ENCODE measurements around the gene EFCAB12.
A peak's percentile ranks its signal among the peaks of the same experiment; 100 is the strongest.

Gene EFCAB12

GRCh38 chr3:129453732-129454131 lies 25.3 kb upstream of the EFCAB12 start:
- no peaks in the 10 kb centered on the region for H3K9me3 ChIP-seq (replicated peaks in 1 of 2; ENCODE audit: control insufficient read depth in 2 of 2, insufficient read depth in 1 of 2, low read depth in 1 of 2, low read length in 2 of 2)
- no peaks in the 10 kb centered on the region for H3K79me1 ChIP-seq (ENCODE audit: low read depth, low read length)
- WGBS, 2 donors (ENCODE audit: extremely low coverage in 2 of 2, insufficient read length in 2 of 2, insufficient replicate concordance in 1 of 2), result no CpG with 5 or more reads among the region's 1 CpG
- peaks cover 9 to 65% of the 10 kb centered on the region in 2 donors for H3K36me3 ChIP-seq (replicated peaks in 1 of 2; ENCODE audit: control insufficient read depth in 2 of 2, insufficient read depth in 2 of 2, low read length in 2 of 2)
- no peak overlapping the region for H3K14ac ChIP-seq (ENCODE audit: low read length)
- DNase-seq (ENCODE audit: low spot score), result no peak
- H2AFZ ChIP-seq (ENCODE audit: low read length), result no peak overlapping the region
- H3K18ac ChIP-seq (ENCODE audit: low read length), result no peak overlapping the region
- H3K27me3 ChIP-seq (ENCODE audit: control insufficient read depth in 3 of 3, insufficient read depth in 3 of 3, low read depth in 1 of 3, low read length in 3 of 3), result no peaks in the 10 kb centered on the region
- H3K27ac ChIP-seq (replicated peaks; ENCODE audit: low read length), result no peak overlapping the region
- no peak overlapping the region for H2BK5ac ChIP-seq (ENCODE audit: low read length)
- H2BK120ac ChIP-seq (ENCODE audit: low read depth, low read length), result no peak overlapping the region
- H2BK15ac ChIP-seq (ENCODE audit: low read length), result no peak overlapping the region
- H3K4me1 ChIP-seq (ENCODE audit: control insufficient read depth in 2 of 2, insufficient read depth in 1 of 2, low read depth in 1 of 2, low read length in 2 of 2), result peaks cover 4 to 16% of the 10 kb centered on the region in 2 donors
- H3K4me3 ChIP-seq (ENCODE audit: low read length in 2 of 2), result no peak overlapping the region
- no peak overlapping the region for H4K91ac ChIP-seq (ENCODE audit: low read depth, low read length, poor library complexity)
- H2AK5ac ChIP-seq (ENCODE audit: low read depth, low read length), result no peak overlapping the region
- H3K23ac ChIP-seq (ENCODE audit: low read depth, low read length, poor library complexity), result no peak overlapping the region
- H3K9ac ChIP-seq (ENCODE audit: low read depth, low read length, poor library complexity), result no peak overlapping the region
- no peak overlapping the region for H2BK12ac ChIP-seq (ENCODE audit: low read length)
- H4K8ac ChIP-seq (ENCODE audit: low read depth, low read length), result no peak overlapping the region
- H3K4ac ChIP-seq (ENCODE audit: low read length), result no peak overlapping the region
- H3K4me2 ChIP-seq (ENCODE audit: insufficient read depth, low read length, poor library complexity, severe bottlenecking), result no peak overlapping the region

GRCh38 chr3:129449279-129450115 lies 21.1 kb upstream of the EFCAB12 start:
- H3K9ac ChIP-seq (ENCODE audit: low read depth, low read length, poor library complexity), result no peak overlapping the region
- no peak overlapping the region for H2BK120ac ChIP-seq (ENCODE audit: low read depth, low read length)
- H3K4ac ChIP-seq (ENCODE audit: low read length), result no peak overlapping the region
- no peaks in the 10 kb centered on the region for H3K27me3 ChIP-seq (ENCODE audit: control insufficient read depth in 3 of 3, insufficient read depth in 3 of 3, low read depth in 1 of 3, low read length in 3 of 3)
- no peak overlapping the region for H2BK15ac ChIP-seq (ENCODE audit: low read length)
- no peak overlapping the region for H3K23ac ChIP-seq (ENCODE audit: low read depth, low read length, poor library complexity)
- no peak overlapping the region for H2AK5ac ChIP-seq (ENCODE audit: low read depth, low read length)
- no peaks in the 10 kb centered on the region for H3K9me3 ChIP-seq (replicated peaks in 1 of 2; ENCODE audit: control insufficient read depth in 2 of 2, insufficient read depth in 1 of 2, low read depth in 1 of 2, low read length in 2 of 2)
- DNase-seq (ENCODE audit: low spot score), result no peak
- peaks cover 4 to 17% of the 10 kb centered on the region in 2 donors for H3K4me1 ChIP-seq (ENCODE audit: control insufficient read depth in 2 of 2, insufficient read depth in 1 of 2, low read depth in 1 of 2, low read length in 2 of 2)
- no peak overlapping the region for H2BK5ac ChIP-seq (ENCODE audit: low read length)
- WGBS, 2 donors (ENCODE audit: extremely low coverage in 2 of 2, insufficient read length in 2 of 2, insufficient replicate concordance in 1 of 2), result no CpG with 5 or more reads among the region's 5 CpGs
- no peak overlapping the region for H3K14ac ChIP-seq (ENCODE audit: low read length)
- peak overlapping the region; percentile 20 for H2AFZ ChIP-seq (ENCODE audit: low read length)
- H4K8ac ChIP-seq (ENCODE audit: low read depth, low read length), result no peak overlapping the region
- no peak overlapping the region for H3K4me2 ChIP-seq (ENCODE audit: insufficient read depth, low read length, poor library complexity, severe bottlenecking)
- no peak overlapping the region for H4K91ac ChIP-seq (ENCODE audit: low read depth, low read length, poor library complexity)
- peak overlapping the region; percentile 78 for H3K27ac ChIP-seq (replicated peaks; ENCODE audit: low read length)
- H3K36me3 ChIP-seq (replicated peaks in 1 of 2; ENCODE audit: control insufficient read depth in 2 of 2, insufficient read depth in 2 of 2, low read length in 2 of 2), result peaks cover 5 to 37% of the 10 kb centered on the region in 2 donors
- no peaks in the 10 kb centered on the region for H3K79me1 ChIP-seq (ENCODE audit: low read depth, low read length)
- no peak overlapping the region for H3K4me3 ChIP-seq (ENCODE audit: low read length in 2 of 2)
- H3K18ac ChIP-seq (ENCODE audit: low read length), result no peak overlapping the region
- no peak overlapping the region for H2BK12ac ChIP-seq (ENCODE audit: low read length)

DNA sequence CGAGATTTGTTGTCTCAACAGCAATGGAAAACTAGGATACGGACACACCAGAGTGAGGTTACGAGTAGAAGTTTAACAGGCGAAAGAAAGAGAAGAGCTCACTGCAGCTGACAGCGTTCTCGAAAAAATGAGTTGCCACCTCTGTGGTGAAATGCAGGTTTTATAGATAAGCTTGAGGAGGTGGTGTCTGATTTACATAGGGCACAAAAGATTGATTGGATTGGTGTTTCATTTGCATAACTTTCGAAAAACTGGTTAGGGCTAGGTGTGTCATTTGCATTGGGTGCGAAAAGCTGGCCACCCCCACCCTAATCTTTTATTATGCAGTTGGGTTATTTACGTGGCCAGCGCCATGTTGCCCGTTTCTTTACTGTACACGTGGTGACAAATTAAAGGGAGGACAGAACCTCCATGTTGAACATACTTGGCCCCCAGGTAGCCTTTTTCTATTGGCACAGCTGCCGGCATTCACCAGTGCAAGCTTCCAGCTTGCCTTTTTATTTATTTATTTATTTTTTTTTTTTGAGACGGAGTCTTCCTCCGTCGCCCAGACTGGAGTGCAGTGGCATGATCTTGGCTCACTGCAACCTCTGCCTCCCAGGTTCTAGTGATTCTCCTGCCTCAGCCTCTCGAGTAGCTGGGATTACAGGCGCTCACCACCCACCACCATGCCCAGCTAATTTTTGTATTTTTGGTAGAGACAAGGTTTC lies 19.9 kb upstream of the EFCAB12 start:
- no CpG with 5 or more reads among the region's 18 CpGs for WGBS, 2 donors (ENCODE audit: extremely low coverage in 2 of 2, insufficient read length in 2 of 2, insufficient replicate concordance in 1 of 2)
- Histone ChIP-seq H2AFZ (ENCODE audit: low read length) (no peak overlapping the region), H3K14ac (ENCODE audit: low read length) (no peak overlapping the region), H3K4ac (ENCODE audit: low read length) (no peak overlapping the region), H2BK15ac (ENCODE audit: low read length) (no peak overlapping the region), H2BK120ac (ENCODE audit: low read depth, low read length) (no peak overlapping the region), H3K4me2 (ENCODE audit: insufficient read depth, low read length, poor library complexity, severe bottlenecking) (no peak overlapping the region), H3K4me1 (ENCODE audit: control insufficient read depth in 2 of 2, insufficient read depth in 1 of 2, low read depth in 1 of 2, low read length in 2 of 2) (peaks cover 4 to 17% of the 10 kb centered on the region in 2 donors), H3K18ac (ENCODE audit: low read length) (no peak overlapping the region), H3K4me3 (ENCODE audit: low read length in 2 of 2) (no peak overlapping the region), H4K8ac (ENCODE audit: low read depth, low read length) (no peak overlapping the region), H2BK12ac (ENCODE audit: low read length) (no peak overlapping the region), H3K79me1 (ENCODE audit: low read depth, low read length) (no peaks in the 10 kb centered on the region), H3K23ac (ENCODE audit: low read depth, low read length, poor library complexity) (no peak overlapping the region), H2AK5ac (ENCODE audit: low read depth, low read length) (no peak overlapping the region), H3K9me3 (replicated peaks in 1 of 2; ENCODE audit: control insufficient read depth in 2 of 2, insufficient read depth in 1 of 2, low read depth in 1 of 2, low read length in 2 of 2) (no peaks in the 10 kb centered on the region), H3K36me3 (replicated peaks in 1 of 2; ENCODE audit: control insufficient read depth in 2 of 2, insufficient read depth in 2 of 2, low read length in 2 of 2) (peaks cover 3 to 26% of the 10 kb centered on the region in 2 donors), H4K91ac (ENCODE audit: low read depth, low read length, poor library complexity) (no peak overlapping the region), H2BK5ac (ENCODE audit: low read length) (no peak overlapping the region), H3K27me3 (ENCODE audit: control insufficient read depth in 3 of 3, insufficient read depth in 3 of 3, low read depth in 1 of 3, low read length in 3 of 3) (no peaks in the 10 kb centered on the region), H3K9ac (ENCODE audit: low read depth, low read length, poor library complexity) (no peak overlapping the region), H3K27ac (replicated peaks; ENCODE audit: low read length) (no peak overlapping the region)
- DNase-seq (ENCODE audit: low spot score), result no peak

DNA sequence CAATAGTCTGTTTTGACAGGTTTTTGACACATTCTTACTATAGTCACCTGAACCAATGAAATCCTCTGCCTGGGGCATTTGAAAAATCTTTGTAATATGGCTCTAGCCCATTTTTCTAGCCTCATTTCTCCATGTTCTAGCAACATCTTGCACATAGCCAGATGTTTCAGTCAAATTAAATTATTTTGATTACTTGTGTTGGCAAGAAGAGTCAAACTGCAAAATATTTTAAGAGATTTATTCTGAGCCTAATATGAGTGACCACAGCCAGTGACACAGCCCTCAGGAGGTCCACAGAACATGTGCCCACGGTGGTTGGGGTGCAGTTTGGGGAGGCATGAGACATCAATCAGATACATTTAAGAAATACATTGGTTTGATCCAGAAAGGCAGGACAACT lies 18.5 kb upstream of the EFCAB12 start:
- Histone ChIP-seq H2BK12ac (ENCODE audit: low read length) (no peak overlapping the region), H3K4me1 (ENCODE audit: control insufficient read depth in 2 of 2, insufficient read depth in 1 of 2, low read depth in 1 of 2, low read length in 2 of 2) (peaks cover 4 to 22% of the 10 kb centered on the region in 2 donors), H3K79me1 (ENCODE audit: low read depth, low read length) (no peaks in the 10 kb centered on the region), H2AFZ (ENCODE audit: low read length) (no peak overlapping the region), H3K14ac (ENCODE audit: low read length) (no peak overlapping the region), H3K27ac (replicated peaks; ENCODE audit: low read length) (no peak overlapping the region), H2BK5ac (ENCODE audit: low read length) (no peak overlapping the region), H3K9me3 (replicated peaks in 1 of 2; ENCODE audit: control insufficient read depth in 2 of 2, insufficient read depth in 1 of 2, low read depth in 1 of 2, low read length in 2 of 2) (no peaks in the 10 kb centered on the region), H3K18ac (ENCODE audit: low read length) (no peak overlapping the region), H3K9ac (ENCODE audit: low read depth, low read length, poor library complexity) (no peak overlapping the region), H2BK120ac (ENCODE audit: low read depth, low read length) (no peak overlapping the region), H2AK5ac (ENCODE audit: low read depth, low read length) (no peak overlapping the region), H3K23ac (ENCODE audit: low read depth, low read length, poor library complexity) (no peak overlapping the region), H2BK15ac (ENCODE audit: low read length) (no peak overlapping the region), H3K36me3 (replicated peaks in 1 of 2; ENCODE audit: control insufficient read depth in 2 of 2, insufficient read depth in 2 of 2, low read length in 2 of 2) (peaks cover 0 to 12% of the 10 kb centered on the region in 2 donors), H3K4me2 (ENCODE audit: insufficient read depth, low read length, poor library complexity, severe bottlenecking) (no peak overlapping the region), H3K4me3 (ENCODE audit: low read length in 2 of 2) (no peak overlapping the region), H3K27me3 (ENCODE audit: control insufficient read depth in 3 of 3, insufficient read depth in 3 of 3, low read depth in 1 of 3, low read length in 3 of 3) (no peaks in the 10 kb centered on the region), H4K91ac (ENCODE audit: low read depth, low read length, poor library complexity) (no peak overlapping the region), H4K8ac (ENCODE audit: low read depth, low read length) (no peak overlapping the region), H3K4ac (ENCODE audit: low read length) (no peak overlapping the region)
- WGBS, 2 donors (ENCODE audit: extremely low coverage in 2 of 2, insufficient read length in 2 of 2, insufficient replicate concordance in 1 of 2), result no CpG with 5 or more reads among the region's 1 CpG
- DNase-seq (ENCODE audit: low spot score), result no peak
